GM19467 (cell line): ENCODE data around the gene TMEM132C.
"Not testable (repeated sequence)": the region's sequence is repeated elsewhere in the genome, so short reads cannot be mapped to it uniquely, and the experiment has no call there.

Experiments used
- ATAC-seq: cut with Tn5 transposase; IDR thresholded peaks from one replicate; pipeline ENCODE4 v1.9.1; 2021; ENCODE audit warnings: mild to moderate bottlenecking, moderate library complexity; ENCODE audit not compliant: unreplicated experiment

TMEM132C gene

DNA sequence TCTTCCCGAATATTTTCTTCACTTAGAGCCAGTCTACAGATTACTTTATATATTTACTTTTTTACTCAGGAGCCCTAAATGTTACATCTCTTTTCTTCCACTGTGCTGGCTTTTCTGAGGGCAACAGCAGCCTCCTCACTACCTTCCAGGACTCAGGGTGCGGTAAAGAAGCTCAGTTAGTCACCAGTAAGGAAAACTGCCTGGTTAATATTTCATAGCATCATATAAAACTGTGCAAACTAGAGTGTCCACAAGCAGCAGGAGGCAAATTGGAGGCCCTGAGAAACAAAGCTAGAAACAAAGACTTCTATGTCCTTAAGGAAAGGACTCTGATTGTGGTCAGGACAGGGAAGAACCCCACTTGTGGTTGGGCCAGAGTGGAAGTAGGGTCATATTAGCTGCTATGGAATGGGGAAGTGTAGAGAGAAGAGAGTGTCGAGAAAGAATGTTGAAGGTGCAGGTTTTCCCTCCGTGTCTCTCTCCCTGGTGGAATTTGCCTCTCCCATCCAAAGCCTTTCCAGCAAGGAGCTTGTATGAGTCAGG lies 336.7 kb downstream of the TMEM132C start:
- no peak for ATAC-seq

DNA sequence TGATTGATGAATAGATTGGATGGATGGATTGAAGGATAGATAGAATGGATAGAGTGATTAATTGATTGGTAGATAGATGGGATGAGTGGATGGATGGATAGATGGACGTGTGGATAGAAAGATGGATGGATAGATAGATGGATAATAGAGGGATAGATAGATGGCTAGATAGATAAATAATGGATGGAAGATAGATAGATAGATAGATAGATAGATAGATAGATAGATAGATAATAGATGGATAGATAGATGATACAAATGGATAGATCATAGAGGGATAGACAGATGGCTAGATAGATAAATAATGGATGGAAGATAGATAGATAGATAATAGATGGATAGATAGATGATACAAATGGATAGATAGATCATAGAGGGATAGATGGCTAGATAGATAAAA lies 337.2 kb downstream of the TMEM132C start:
- ATAC-seq = not testable (repeated sequence)

DNA sequence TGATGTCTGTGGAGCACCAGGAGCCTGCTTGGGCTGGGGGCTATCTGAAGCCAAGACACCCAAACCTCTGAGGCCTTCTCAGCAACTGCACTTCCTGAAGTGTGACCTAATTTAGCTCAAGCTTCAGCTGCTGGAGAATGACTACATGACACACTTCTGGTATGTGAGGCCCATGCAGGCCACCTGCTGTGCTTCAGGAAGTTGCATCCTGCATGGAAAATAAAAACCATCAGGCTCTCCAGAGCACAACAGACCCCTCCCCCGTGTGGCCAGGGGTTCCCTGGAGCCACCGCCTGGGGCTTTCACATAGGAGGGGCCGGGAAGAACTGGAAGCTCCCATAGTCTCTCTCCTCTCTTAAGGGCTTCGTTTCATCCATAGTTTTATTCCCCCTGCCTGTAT lies 339.1 kb downstream of the TMEM132C start:
- no peak for ATAC-seq

DNA sequence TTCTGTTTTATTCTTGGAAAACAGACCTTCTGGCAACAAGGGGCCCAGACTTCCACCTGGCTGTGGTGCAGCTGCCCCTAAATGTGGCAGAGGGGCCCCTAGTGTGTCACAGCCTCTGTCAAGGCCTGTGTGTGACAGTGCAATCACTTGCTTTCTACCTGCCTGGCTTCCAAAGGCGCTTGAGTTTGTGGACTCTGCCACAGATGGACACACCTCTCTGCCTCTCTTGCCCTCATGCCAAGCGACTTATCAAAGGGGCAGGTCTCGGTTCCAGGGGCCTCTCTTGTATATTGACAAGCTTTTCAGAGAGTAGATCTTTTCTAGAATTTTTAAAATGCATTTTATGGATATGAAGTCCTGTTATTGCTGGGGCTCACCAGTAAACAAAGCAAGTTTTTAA lies 339.6 kb downstream of the TMEM132C start:
- ATAC-seq = no peak

DNA sequence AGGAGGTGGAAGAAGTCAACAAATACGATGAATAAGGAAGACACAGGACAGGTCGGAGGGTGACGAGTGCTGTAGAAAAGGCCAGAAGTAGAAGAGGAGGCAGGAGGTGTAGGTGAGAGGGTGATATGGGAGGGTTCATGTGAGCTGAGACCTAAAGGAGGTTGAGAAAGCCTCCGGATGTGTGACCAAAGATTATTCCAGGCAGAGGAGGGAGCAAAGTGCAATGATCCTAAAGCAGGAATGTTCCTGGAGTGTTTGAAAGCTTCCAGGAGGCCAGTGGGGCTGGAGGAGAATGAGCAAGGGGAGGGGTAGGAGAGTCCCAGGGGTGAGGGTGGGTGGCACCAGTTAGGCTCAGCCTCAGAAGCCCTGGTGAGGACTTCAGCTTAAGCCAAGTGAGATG lies 340.0 kb downstream of the TMEM132C start:
- ATAC-seq = no peak

DNA sequence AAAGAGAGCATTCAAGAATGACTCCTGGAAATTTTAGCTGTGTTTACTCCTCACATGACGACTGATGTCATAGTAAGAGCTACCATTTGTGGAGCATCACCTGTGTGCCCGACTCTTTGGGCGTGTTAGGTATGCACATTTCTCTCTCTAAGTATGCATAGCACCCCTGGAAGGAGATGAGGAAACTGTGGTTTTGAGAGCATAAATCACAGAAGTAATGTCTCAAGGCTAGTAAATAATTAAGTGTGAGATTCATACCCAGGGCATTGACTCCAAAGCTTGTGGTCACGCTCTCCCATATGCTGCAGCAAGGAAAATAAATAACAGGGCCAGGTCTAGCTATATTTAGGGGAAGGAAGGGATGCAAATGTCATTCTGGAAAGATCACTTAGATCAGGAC lies 340.7 kb downstream of the TMEM132C start:
- no peak for ATAC-seq

DNA sequence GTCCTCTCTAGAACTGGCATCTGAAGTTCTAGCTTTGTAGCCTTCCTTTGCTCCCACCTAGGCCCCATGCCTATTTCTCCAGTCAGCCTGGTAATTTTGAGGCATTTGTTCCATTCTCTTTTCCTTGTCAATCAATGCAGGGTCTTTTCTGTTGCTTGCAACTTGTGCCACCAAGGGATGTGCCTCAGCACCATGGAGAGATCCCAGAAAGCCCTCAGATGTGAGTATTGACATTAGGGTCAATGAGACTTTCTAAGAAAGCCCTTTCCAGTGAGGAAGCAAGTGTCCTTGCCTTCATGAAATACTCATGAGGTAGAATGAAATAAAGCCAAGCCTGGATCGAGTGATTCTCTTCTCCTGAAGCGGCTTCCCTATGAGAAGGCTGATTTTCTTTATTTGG lies 342.9 kb downstream of the TMEM132C start:
- no peak for ATAC-seq

DNA sequence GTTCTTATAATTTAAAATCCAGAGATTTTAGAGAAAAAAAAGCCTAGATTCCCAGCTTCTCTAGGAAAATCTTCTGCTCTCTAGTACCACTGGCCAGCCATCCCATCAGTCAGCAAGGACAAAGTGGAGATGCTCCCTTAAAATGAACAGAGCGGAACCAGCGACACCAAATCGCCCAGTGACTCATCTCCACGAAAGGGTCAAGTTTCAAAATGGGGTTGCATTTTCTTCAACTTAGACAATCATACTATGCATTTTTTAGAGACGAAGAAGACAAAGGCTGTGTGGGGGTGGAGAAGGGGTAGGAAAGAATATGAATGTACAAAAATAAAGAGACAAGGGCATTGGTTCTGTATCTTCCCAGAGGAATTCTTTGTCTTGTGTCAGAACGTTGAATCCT lies 344.8 kb downstream of the TMEM132C start:
- no peak for ATAC-seq

DNA sequence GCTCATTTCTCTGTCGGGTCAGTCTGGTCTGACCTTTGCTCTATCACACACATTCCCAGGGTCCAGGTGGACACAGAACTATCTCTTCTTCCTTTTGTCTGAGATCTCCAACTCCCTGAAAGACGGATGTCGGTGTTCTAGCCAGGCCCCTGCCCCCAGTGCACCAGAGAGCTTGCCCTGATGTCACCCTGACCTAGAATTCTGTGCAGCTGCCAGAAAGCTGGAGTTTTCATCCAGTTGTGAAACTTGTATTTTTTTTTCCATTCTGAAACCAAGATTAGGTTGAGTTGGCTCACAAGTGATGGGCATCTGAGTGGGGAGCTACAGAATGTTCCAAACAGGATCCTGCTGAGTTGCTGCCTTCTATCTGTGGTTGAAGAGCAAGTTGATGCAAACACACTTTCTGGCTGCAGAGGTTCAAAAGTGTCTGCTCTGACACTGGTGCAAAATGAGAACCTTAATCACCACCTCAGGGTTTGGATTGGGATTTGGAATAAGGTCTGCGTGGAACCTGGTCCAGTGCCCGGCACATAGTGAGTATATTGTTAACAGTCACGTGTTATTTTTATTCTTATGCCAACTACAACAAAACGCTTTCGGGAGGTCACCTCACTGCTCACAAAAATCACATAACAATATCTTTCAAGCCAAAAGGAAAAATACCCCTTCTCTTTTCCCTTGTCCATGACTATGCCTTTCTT lies 345.3 kb downstream of the TMEM132C start:
- ATAC-seq = no peak

DNA sequence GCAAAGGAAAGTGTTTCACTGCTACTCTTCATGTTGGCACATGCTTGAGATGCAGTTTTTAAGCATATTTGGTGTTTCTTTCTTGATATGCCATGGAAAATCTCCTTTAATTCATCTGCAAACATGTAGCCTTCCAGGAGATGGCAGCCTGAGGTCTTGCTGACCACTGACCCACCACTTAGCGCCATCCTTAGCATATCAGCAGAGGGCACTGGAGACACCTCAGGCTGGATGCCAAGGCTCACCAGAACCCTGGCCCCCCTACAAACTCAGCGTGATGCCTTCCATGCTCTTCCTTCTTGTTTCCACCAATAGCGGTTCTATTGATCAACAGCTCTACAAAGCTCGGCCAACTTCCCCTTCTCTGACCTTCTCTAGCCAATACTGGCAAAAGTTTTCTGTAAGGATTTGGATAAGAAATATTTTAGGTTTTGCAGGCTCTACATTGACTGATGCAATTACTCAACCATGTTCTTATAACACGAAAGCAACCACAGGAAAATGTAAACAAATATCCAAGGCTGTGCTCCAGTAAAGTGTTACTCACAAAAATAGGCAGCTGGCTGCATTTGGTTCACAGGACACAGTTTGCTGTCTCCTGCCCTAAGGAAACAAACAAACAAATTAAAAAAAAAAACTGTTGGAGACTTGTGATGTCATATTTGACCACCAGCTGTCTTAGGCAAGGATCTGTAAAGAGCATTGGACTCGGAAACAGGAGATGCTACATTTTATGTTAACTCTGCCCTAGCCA lies 347.0 kb downstream of the TMEM132C start:
- ATAC-seq = no peak

DNA sequence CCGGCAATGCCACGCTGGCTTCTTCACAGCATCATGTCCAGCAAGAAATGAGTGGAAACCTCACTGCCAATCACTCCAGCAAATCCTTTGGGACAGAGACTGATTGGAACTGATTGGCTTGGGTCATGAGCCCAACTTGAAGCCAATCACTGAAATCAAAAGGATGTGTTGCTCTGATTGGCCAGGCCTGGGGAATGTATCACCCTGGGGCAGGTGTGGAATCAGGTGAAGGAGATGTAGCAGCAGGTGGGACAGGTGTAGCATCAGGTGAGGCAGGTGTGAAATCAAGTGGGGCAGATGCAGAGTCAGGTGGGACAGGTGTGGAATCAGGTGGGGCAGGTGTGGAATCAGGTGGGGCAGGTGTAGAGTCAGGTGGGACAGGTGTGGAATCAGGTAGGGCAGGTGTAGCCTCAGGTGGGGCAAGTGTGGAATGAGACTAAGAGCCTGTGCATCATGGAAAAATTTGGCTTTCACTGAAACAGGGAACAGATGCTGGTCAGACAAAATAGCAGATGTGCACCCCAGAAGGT lies 350.4 kb downstream of the TMEM132C start:
- no peak for ATAC-seq

DNA sequence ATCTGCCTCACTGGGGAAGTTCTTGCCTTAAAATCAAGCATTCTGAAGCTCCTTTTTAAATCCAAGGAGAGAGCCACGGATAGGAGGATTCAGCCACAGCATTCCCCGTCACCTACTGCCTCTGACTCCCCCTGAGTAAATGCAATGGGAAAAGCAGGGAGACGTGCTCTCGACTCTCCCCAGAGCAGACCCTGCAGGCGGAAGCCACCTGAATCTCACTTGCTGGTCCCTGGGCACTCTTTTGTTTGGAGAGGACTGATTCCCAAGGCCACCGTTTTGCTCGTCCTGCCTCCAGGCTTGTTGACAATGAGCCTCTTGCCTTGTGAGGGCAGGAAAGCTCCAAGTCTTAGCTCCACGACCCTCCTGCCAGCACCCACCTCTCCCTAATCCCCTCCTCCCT lies 352.3 kb downstream of the TMEM132C start:
- no peak for ATAC-seq

DNA sequence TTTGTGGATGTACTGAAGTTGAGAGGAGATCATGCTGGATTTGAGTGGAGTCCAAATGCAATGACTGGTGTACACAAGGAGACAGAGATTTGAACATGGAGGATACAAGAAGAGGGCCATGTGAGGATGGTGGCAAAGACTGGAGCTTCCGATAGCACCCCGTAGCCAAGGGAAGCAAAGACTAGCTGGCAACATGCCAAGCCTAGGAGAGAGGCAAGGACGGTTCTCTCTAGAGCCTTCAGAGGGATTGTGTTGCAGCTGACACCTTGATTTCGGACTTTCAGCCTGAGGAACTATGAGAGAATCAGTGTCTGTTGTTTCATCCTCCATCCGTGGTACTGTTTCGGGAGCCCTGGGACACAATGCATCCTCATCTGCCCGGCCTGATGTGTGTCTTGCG lies 354.3 kb downstream of the TMEM132C start:
- ATAC-seq = no peak

DNA sequence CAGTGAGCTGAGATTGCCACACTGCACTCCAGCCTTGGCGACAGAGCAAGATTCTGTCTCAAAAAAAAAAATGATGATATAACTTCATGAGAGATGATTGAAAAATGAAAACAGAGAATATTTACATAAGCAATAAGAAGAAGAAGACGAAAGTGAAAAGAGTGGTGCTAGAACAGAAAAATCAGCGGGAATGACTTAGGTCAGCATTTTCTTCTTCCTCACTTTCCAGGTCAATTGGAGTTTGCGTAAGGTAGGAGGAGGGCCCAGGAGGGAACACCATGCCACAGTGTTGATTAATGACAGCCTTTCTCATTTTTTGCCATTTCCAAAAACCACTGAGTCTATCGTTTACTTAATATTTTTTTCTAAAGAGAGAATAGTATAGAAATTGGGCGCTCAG lies 356.8 kb downstream of the TMEM132C start:
- ATAC-seq = no peak

DNA sequence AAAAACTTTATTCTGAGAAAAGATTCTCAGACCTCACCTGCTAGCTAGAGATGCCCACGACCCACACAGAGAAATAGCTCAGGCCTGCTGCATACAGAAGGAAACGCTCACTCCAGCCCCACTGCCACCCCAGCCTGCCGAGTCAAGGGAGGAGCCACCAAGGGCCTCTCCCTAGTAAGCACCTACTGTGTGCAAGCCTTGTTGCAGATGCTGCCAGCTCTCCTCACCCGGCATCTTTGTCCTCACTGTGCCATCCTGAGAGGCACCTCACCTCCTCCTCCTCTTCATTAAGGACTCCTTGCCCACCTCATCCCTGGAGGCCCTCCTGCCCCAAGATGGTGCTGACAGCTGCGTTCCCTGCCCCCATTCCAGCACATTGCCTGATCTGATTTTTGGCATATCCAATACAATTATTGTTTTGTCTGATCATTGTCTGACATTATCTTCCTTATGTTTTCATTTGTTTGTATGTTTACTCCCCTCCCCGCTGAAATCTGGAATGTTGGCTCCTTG lies 359.9 kb downstream of the TMEM132C start:
- no peak for ATAC-seq

DNA sequence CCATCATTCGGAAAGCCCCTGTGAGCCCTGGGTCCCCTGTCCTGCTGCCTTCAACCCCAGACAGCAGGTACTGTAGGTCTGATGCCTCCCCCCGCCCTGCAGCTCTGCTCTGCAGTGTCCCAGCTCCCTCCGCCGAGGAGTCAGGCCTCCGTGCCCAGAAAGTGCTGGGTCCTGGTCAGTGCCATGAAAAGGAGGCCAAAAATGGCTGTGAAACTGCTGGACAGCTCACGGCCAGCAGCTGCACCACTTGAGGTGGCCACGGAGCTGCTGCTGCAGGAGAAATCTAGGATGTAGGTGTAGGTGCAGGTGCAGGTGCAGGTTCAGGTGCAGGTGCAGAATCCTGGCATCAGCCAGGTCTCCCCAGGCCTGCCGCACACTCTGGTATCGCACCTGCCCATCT lies 360.7 kb downstream of the TMEM132C start:
- no peak for ATAC-seq

DNA sequence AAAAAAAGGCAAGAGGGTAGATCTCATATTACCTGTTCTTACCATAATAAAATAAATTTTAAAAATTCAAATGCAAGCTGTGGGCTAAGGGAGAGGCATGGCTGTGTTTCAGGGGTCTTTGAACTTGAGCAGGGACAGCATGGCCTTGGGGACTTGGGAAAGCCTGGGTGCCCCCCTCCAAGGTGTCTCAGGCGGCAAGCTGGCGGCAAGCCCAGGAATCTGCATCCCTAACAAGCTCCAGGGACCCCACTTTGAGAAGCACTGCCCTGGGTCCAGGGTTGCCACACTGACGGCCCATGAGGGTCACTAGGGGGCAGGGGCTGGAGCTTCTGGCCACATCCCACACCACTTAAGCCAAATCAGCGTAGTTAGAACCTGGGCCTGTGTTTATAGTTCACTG lies 363.0 kb downstream of the TMEM132C start:
- ATAC-seq = no peak

DNA sequence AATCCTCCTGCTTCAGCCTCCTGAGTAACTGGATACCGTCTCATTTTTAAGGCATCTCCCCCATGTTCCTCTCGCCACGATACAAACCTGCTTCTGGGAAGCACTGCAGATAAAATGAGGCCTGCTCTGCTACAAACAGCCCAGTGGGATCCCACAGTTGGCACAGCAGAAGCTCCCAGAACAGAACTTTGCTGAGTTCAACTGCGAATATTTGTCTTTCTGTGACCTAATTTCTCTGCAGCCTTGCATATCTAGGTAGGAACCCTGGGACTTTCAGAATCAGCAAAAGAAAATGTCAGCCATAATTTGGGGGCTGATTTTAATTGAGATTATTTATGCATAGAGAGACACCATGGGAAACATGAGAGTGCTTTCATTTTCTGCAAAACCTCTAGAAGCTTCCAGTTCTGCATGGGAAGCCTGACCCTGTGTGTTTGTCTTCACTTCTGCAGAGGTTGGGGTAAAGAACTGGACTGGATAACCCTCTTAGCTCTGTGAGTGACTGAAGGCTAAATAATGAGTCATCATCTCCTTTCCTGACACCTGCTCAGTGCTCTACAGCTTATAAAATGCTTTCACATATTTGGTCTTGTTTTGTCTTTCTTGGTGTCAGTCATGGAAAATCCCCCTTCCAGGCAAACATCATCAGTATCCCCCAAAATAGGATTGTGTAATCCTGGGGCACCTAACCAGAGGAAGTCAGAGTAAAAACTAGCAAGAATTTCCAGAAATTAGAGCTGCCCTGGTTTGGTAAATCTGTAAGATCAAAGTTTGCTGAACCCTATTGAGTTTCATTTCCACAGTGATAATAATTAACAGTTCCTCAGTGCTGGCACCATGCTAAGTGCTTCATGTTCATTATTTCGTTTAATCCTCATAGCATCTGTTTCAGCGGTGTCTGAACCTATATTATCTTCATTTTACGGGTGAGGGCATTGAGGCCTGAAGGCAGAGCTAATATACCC lies 371.0 kb downstream of the TMEM132C start:
- ATAC-seq = peak; percentile 92

DNA sequence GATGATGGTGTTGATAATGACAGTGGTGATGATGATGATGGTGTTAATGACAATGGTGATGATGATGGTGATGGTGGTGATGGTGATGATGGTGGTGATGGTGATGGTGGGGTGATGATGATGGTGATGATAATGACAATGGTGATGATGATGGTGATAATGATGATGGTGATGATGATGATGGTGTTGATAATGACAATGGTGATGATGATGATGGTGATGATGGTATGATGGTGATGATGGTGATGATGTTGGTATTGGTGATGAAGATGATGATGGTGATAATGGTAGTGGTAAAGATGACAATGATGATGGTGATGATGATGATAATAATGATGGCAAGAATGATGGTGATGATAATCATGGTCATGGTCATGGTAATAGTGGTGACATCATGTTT lies 372.1 kb downstream of the TMEM132C start:
- no peak for ATAC-seq

DNA sequence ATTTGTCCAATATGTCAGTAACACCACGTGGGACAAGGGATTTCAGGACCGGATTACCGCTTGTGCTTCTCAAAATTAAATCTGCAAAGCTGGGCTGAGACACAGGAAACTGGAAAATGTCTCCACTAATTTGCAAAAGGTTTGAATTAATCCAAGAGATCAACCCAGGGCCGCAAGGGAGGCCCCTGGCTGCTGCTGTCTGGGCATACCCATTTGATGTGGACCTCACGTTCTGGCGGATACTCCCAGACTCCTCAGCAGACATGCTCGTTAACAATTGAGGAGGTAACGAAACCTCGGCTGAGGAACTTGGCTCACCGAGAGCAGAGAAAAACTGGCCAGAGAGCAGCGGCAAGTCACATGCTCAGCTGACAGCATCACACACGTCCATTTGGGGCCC lies 376.2 kb downstream of the TMEM132C start:
- ATAC-seq = no peak
